Activated CD4-positive, alpha-beta T cell treated with anti-CD3 and anti-CD28 coated beads, Interleukin-2, Interleukin-6, amounts not matched to agents 100 ng/mL and 50 ng/mL, durations not matched to agents 16 hours and 8 hours (primary cell): ENCODE data around the gene ANGPTL8.

ENCODE experiments used
- DNase-seq: peaks from one replicate; pipeline ENCODE4 v3.0.0-alpha.2; 2020

ANGPTL8 gene

GRCh38 chr19:11239377-11240000 is at the start of gene ANGPTL8:
ANGPTL8 (plus strand) TSS chr19:11239619; CDS start chr19:11239638, 19 bp downstream.
- no peak for DNase-seq

GRCh38 chr19:11190501-11190900 is 48.9 kb upstream of the ANGPTL8 start:
- no peak for DNase-seq

DNA sequence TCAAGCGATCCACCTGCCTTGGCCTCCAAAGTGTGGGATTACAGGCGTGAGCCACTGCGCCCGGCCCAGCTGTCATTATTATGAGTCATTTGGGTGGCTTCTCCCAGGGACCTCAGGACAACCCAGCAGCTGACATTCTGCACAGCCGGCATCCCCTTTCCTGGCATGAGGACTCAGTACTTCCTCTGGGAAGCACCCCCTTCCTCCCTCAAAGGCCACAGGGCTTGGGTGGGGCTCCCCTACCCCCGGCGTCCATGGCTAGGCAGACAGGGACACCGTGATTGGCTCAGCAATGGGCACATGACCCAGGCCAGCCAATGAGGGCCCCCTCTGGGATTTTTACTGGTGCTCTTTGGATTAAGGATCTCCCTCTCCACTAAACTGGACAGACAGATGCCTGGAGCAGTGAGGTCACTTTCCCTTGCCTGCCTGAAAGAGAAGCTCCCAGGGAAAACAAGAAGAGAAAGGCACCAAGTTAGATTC is 48.1 kb upstream of the ANGPTL8 start:
- DNase-seq, result no peak

DNA sequence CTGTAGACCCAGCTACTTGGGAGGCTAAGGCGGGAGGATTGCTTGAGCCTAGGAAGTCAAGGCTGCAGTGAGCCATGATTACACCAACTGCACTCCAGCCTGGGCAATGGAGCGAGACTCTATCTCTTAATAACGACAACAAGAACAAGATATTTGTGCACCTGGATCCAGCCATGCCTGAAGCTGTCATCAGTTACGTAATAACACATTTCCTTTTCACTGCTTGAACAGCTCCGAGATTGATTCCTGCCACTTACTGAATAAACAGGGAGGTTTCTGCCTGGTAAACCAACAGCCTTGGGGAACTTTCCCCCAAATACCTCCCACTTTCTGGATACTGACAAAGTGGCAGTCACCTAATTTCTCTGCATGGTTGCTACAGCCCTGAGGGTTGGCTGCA is 47.5 kb upstream of the ANGPTL8 start:
- DNase-seq, result no peak

- DNase-seq, result no peak
These were observed 46.2 kb upstream of the ANGPTL8 start for GRCh38 chr19:11192957-11193939.

DNA sequence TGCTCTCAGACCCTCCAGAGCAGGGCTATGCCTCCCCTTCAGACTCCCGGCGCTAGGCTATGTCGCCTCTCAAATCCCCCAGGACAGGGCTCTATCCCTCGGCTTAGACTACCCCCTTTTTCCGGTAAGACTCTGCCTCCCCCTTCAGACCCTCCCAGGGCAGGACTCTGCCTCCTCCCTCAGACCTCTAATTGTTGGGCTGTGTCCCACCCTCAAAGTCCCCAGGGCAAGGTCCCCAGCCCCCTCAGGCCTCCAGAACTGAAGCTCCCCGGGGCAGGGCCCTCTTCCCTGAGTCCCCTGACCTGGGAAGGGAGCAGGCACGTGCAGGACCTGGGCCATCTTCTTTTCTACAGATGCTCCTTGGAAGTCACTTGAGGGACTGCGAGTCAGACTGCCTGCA is 45.2 kb upstream of the ANGPTL8 start:
- no peak for DNase-seq

DNA sequence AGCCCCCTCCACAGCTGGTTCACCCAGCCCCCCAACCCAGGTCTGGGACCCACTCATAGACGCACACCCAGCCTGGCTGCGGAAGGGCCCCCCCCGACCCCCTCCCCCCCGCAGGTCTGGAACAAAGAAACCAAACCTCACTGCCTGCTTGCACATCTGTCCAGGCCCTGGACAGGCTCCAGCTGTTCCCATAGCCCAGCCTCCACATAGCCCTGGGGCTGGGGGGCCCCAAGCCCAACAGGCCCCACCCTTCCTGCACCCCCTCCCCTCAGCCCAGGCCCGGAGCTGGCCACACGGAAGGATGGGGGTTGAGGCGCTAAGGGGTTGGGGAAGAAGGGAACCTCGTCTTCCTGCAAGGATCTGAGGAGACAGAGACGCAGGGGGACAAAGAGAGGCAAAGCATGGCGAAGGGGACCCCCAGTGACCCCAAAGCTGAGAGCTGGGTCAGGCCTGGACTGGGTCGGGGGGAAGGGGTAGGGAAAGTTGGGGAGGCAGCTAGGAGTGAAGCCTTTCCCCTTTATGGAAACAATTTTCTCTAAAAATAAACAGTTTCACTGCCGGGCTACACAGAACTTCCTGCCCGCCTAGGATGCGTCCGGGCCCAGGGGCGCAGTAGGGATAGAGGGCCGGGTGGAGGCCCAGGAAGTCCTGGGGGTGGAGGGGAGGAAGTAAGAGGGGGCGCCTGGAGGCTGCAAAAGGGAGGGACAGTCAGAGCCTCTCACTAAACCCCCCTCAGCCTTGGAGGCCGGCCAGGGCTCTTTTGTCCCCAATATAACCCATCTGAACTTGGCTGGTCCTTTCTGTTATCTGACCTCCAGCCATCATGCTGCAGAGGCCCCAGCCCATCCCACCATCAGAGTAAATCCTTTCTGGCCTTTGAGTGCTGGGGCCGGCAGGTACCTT is 44.5 kb upstream of the ANGPTL8 start:
- DNase-seq, result no peak

- DNase-seq, result no peak
These were observed 43.7 kb upstream of the ANGPTL8 start for GRCh38 chr19:11195681-11196080.

DNA sequence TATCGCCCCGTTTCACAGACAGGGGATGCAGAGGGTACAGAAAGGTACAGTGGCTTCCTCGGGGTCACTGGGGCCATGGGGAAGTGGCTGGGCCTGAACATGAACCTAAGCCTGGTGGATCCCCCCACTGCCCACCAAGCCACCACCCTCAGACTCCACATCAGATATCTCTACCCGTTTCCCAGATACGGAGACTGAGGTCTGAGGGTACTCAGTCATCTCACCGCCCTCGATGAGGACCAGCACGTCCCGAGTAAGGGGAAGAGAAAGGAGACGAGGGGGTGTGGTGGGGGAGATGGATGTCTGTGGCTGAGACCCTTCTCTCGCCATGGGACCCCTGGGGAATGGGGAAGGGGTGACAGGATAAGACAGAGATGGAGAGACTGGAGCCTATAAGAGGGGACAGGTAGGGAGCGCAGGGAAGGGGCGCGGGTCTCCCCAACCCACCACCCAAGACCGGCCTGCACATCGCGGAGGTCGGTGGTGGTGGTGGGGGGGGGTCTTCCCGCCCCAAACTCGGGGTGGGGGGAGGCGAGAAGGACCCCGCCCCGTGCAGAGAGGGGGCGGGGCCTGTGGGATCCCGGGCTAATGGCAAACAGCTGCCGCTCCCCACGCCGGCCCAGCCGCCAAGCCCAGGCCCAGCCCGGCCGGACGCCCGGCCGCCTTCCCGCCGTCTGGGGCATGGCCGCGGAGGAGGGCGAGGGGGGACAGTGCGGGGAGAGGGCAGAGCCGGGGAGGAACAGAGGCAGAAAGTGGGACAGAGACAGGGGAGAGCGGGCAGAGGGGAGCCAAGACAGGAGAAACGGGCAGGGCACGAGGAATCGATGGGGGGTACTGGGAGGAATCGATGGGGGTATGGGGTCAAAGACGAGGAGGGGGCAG is 42.8 kb upstream of the ANGPTL8 start:
- DNase-seq, result no peak

- DNase-seq, result peak; percentile 81
These were observed 41.9 kb upstream of the ANGPTL8 start, which contains the start of gene KANK2 for GRCh38 chr19:11197291-11198174. KANK2 (minus strand) TSS chr19:11197545; CDS start chr19:11194511, 3,034 bp downstream.

DNA sequence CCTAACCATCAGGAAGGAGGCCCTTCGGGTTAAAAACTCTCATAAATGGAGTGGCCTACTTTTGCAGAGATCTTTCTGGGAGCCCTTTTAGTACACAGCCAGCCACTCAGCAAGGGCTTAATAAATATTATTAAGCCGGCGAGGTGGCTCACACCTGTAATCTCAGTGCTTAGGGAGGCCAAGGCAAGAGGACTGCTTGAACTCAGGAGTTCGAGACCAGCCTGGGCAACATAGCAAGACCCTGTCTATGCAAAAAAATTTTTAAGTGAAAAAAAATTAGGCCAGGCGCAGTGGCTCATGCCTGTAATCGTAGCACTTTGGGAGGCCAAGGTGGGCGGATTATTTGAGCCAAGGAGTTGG is 41.3 kb upstream of the ANGPTL8 start:
- no peak for DNase-seq

DNA sequence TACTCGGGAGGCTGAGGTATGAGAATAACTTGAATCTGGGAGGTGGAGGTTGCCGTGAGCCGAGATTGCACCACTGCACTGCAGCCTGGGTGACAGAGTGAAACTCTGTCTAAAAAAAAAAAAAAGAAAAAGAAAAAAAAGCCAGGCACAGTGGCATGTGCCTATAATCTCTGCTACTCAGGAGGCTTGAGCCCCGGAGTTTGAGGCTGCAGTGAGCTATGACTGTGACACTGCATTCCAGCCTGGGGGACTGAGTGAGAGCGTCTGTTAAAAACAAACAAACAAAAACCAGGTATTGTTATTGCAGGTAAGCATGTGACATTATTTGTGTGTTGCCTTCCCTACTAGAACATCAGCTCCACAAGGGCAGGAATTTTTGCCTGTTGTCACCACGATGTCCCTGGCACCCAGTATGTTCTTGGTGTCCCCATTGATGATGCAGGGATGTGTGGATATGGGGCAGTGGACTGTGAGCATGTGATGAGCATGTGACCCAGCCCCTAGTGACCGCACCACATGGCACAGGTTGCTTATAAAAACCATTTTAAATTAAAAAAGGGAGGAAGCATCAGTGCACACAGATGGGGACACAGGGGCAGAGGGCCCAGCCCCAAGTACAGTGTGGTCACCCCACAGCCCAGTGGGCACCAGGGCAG is 40.5 kb upstream of the ANGPTL8 start:
- DNase-seq, result no peak

DNA sequence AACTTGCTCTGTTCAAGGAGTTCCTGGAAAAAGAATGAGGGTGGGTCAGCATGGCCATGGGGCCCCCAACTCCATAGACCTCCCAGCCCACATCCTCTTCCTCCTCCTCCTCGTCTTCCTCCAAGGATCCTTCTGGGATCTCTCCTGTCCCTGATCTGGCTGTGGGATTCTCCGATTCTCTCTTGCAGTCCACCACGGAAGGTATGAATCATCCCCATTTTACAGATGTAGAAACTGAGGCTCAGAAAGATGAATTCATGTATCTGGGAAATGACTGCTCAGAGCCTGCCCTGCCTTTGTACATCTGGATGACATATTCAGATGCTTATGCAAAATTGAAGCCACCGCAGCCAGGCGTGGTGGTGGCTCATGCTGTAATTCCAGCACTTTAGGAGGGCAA is 39.9 kb upstream of the ANGPTL8 start:
- no peak for DNase-seq

DNA sequence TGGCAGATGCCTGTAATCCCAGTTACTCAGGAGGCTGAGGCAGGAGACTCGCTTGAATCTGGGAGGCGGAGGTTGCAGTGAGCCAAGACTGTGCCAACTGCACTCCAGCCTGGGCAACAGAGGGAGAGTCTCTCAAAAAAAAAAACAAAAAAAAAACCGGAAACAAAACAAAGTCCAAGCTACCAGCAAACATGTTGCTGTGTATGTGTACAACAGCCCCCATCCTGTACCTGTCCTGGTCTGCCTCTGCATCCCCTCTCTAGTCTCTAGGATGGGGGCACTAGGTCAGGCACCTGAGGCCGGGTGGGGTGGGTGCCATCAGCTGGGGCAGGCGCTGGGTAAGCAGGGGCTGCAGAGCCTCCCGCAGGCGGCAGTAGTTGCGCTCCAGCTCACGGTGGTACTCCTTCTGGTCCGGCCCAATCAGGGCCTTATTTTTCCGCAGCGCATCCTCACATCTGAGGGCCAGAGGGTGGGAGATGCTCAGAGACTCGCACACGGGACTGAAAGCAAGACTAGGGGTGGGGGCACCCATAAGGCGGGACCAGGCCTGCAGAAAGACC is 39.3 kb upstream of the ANGPTL8 start:
- DNase-seq, result no peak

DNA sequence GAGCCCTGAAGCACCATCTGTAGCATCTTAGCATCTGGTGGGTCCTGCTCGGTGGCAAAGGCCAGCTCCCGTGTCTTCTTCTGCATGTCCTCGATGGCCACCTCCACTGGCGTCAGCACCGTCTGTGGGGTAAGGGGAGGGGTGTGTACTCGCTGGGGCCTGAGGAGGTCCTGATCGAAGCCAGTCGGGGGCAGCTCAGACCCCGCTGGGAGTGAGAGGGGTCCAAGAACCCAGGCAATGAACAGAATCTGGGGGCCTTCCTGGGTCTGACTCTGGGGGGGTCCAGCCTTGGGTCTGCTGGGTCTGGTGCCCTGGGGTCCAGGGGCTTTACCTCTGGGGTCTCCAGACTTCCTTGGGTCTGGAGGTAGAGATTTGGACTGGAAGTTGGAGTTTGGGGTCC is 38.5 kb upstream of the ANGPTL8 start:
- no peak for DNase-seq

GRCh38 chr19:11201791-11202190 is 37.6 kb upstream of the ANGPTL8 start:
- no peak for DNase-seq

DNA sequence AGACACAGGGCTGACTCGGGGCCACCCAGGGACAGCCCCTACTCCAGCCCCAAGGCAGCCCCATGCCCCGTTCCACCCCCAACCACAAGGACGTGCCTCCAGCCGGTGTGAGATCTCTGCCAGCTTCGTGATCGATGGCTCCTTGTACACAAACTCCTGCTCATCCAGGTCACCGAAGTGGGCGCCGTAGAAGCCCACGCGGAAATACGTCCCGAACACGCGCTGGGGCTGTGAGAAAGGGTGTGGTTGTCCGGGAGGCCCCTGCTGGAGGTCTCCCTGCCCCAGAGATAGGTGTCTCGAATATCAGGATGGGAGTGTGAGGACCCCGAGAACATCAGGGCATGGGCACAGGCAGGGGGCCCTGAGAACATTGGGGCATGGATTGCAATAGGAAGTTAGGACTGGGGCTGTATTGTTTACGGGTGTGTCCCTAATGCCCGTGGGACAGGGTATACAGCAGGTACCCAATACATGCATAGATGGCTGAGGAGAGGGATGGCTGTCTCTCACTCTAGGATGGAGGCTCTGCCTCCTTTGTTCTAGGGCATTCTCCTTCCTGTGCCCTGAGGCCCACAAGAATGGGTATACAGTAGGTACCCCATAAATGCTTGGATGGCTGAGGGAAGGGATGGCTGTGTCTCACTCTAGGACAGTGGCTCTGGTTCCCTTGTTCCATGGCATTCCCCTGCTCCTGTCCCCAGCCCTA is 36.8 kb upstream of the ANGPTL8 start:
- no peak for DNase-seq

DNA sequence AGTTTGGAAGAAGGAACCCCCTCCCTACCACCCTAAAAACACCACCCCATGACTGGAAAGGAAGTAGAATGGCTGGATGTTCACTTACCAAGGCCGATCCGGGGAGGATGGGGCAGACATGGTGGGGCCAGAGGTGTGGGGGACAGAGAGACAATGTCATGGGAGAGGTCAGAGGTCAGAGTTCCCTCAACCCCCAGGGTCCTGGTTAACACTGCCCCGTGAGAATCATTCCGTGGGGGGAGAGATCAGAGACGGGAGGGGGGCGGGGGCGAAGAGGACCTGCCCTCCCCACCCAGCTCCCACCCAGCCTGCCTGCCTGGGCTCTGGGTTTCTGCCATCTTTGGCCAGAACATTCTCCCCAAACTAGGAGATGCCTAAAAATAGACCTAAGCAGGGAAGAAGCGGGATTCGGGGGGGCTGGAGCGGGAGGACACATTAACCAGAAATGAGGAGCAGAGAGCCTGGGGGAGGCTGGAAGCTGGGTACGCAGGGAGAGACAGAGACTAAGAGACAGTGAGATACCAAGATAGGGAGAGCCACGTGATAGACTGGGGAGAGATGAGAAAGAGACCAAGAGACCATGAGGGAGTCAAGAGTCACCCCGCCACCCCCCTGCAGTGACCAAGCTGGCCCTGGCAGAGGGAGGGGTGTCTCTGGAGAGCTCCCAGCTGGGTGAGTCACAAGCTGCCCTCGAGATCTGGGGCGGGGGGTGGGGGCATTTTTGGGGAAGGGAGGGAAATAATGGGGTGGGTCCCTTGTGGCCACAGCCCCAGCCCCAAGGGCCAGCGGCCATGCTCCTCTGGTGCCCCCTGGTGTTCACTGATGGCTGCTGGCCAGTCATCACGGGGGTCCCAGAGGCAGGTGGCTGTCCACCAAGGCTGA is 36.0 kb upstream of the ANGPTL8 start:
- peak; percentile 41 for DNase-seq
